Measurements from ENCODE around the gene SHISA4.

The SHISA4 gene

GRCh38 chr1:201942129-201942495 lies 53.4 kb downstream of the SHISA4 start:
- TF ChIP-seq CTCF (IDR thresholded peaks at IDR 0.05; ENCODE audit: extremely low read depth, insufficient read depth, missing control alignments), result no peak
- no peak for DNase-seq (ENCODE audit: low spot score)
- in situ Hi-C loops (cut with MboI; ENCODE audit: low pct_unique_long_range_greater_than_20kb, low sequenced_read_pairs, unreplicated experiment), result no loop called here
